Activated CD4-positive, alpha-beta T cell treated with anti-CD3 and anti-CD28 coated beads, Interleukin-2, amount 10 ng/mL, durations not matched to agents 24 days and 14 days (primary cell): ENCODE results near the gene CLEC17A. TPM values are rescaled to one million over a fixed set of nuclear protein-coding genes. Genes with fewer than 3 reads are reported as not detected.

ENCODE experiments used
- DNase-seq: peaks from one replicate; pipeline ENCODE4 v3.0.0; 2022
- H3K27ac Mint-ChIP-seq: one replicate; pipeline ENCODE4 v1.8.0; 2022; ENCODE audit warnings: mild to moderate bottlenecking, mixed read lengths
- H3K27me3 Mint-ChIP-seq: one replicate; pipeline ENCODE4 v1.8.0; 2022; ENCODE audit warnings: mixed read lengths
- H3K36me3 Mint-ChIP-seq: one replicate; pipeline ENCODE4 v1.8.0; 2022; ENCODE audit warnings: low read depth, mild to moderate bottlenecking, mixed read lengths
- H3K4me1 Mint-ChIP-seq: one replicate; pipeline ENCODE4 v1.8.0; 2021; ENCODE audit warnings: mixed read lengths
- H3K4me3 Mint-ChIP-seq: one replicate; pipeline ENCODE4 v1.8.0; 2022; ENCODE audit warnings: mild to moderate bottlenecking, moderate library complexity, mixed read lengths
- H3K9me3 Mint-ChIP-seq: one replicate; pipeline ENCODE4 v1.8.0; 2021; ENCODE audit warnings: mixed read lengths
- intact Hi-C: fragments of 100-400 bp; cut with micrococcal nuclease; formaldehyde crosslinking; loops from one replicate; pipeline ENCODE4 v1.15.1; 2023
- total RNA-seq: library from RNA; stranded (reverse); gene quantifications from 2 replicates; pipeline ENCODE4 v1.2.3, GENCODE V29; 2022

The CLEC17A gene
- total RNA-seq, 1 donor from 2014 or later = not detected

- Mint-ChIP-seq H3K27me3 (no peaks in the 10 kb centered on the region), H3K4me1 (peaks cover 31% of the 10 kb centered on the region), H3K27ac (no peak overlapping the region), H3K36me3 (peaks cover 14% of the 10 kb centered on the region), H3K4me3 (no peak overlapping the region), H3K9me3 (no peaks in the 10 kb centered on the region)
- intact Hi-C loops = no loop called here
- no peak for DNase-seq
These were observed 29.6 kb upstream of the CLEC17A start for GRCh38 chr19:14553042-14553938.

GRCh38 chr19:14553939-14554243 is 29.0 kb upstream of the CLEC17A start:
- no peak overlapping the region for H3K4me3 Mint-ChIP-seq
- no peaks in the 10 kb centered on the region for H3K27me3 Mint-ChIP-seq
- H3K4me1 Mint-ChIP-seq = peaks cover 31% of the 10 kb centered on the region
- no peaks in the 10 kb centered on the region for H3K9me3 Mint-ChIP-seq
- intact Hi-C loops = no loop called here
- peaks cover 10% of the 10 kb centered on the region for H3K36me3 Mint-ChIP-seq
- no peak overlapping the region for H3K27ac Mint-ChIP-seq
- no peak for DNase-seq

- Mint-ChIP-seq H3K9me3 (no peaks in the 10 kb centered on the region), H3K27ac (no peak overlapping the region), H3K4me1 (peaks cover 31% of the 10 kb centered on the region), H3K4me3 (no peak overlapping the region), H3K27me3 (no peaks in the 10 kb centered on the region), H3K36me3 (peaks cover 10% of the 10 kb centered on the region)
- no peak for DNase-seq
- intact Hi-C loops = no loop called here
These were observed 28.5 kb upstream of the CLEC17A start for GRCh38 chr19:14554382-14554812.

GRCh38 chr19:14555918-14556661 is 26.8 kb upstream of the CLEC17A start:
- no peak for DNase-seq
- H3K4me1 Mint-ChIP-seq = peaks cover 24% of the 10 kb centered on the region
- intact Hi-C loops = no loop called here

GRCh38 chr19:14556662-14557188 is 26.2 kb upstream of the CLEC17A start:
- Mint-ChIP-seq H3K27me3 (no peaks in the 10 kb centered on the region), H3K9me3 (no peaks in the 10 kb centered on the region), H3K4me3 (peak overlapping the region; percentile 34), H3K36me3 (peaks cover 3% of the 10 kb centered on the region), H3K27ac (no peak overlapping the region), H3K4me1 (peaks cover 22% of the 10 kb centered on the region)
- peak; percentile 90 for DNase-seq
- intact Hi-C loops = no loop called here

More at GRCh38 chr19:14555918-14556661, 26.8 kb upstream of the CLEC17A start:
- H3K36me3 Mint-ChIP-seq = peaks cover 3% of the 10 kb centered on the region
- no peaks in the 10 kb centered on the region for H3K9me3 Mint-ChIP-seq
- H3K27ac Mint-ChIP-seq = no peak overlapping the region
- H3K4me3 Mint-ChIP-seq = no peak overlapping the region
- no peaks in the 10 kb centered on the region for H3K27me3 Mint-ChIP-seq

- Mint-ChIP-seq H3K36me3 (peaks cover 7% of the 10 kb centered on the region), H3K27ac (no peak overlapping the region), H3K4me1 (peaks cover 19% of the 10 kb centered on the region), H3K4me3 (no peak overlapping the region), H3K27me3 (no peaks in the 10 kb centered on the region), H3K9me3 (no peaks in the 10 kb centered on the region)
- intact Hi-C loops = no loop called here
- no peak for DNase-seq
These were observed 24.4 kb upstream of the CLEC17A start for GRCh38 chr19:14558370-14559066.

- no peak overlapping the region for H3K4me3 Mint-ChIP-seq
These were observed 22.7 kb upstream of the CLEC17A start for GRCh38 chr19:14559916-14560775.

GRCh38 chr19:14560776-14561108 is 22.1 kb upstream of the CLEC17A start:
- no peaks in the 10 kb centered on the region for H3K27me3 Mint-ChIP-seq
- peak overlapping the region; percentile 34 for H3K27ac Mint-ChIP-seq
- intact Hi-C loops = no loop called here

More at GRCh38 chr19:14559916-14560775, 22.7 kb upstream of the CLEC17A start:
- intact Hi-C loops = no loop called here
- Mint-ChIP-seq H3K27me3 (no peaks in the 10 kb centered on the region), H3K36me3 (peaks cover 9% of the 10 kb centered on the region), H3K4me1 (peaks cover 17% of the 10 kb centered on the region), H3K27ac (peak overlapping the region; percentile 34), H3K9me3 (no peaks in the 10 kb centered on the region)
- no peak for DNase-seq

GRCh38 chr19:14561249-14561648 is 21.6 kb upstream of the CLEC17A start:
- H3K4me3 Mint-ChIP-seq = no peak overlapping the region
- peaks cover 10% of the 10 kb centered on the region for H3K36me3 Mint-ChIP-seq

More at GRCh38 chr19:14560776-14561108, 22.1 kb upstream of the CLEC17A start:
- H3K36me3 Mint-ChIP-seq = peaks cover 9% of the 10 kb centered on the region
- H3K4me3 Mint-ChIP-seq = no peak overlapping the region
- no peak for DNase-seq
- H3K4me1 Mint-ChIP-seq = peaks cover 16% of the 10 kb centered on the region
- H3K9me3 Mint-ChIP-seq = no peaks in the 10 kb centered on the region

GRCh38 chr19:14561847-14562351 is 21.0 kb upstream of the CLEC17A start:
- Mint-ChIP-seq H3K4me3 (no peak overlapping the region), H3K27ac (no peak overlapping the region), H3K4me1 (peaks cover 5% of the 10 kb centered on the region), H3K36me3 (peaks cover 10% of the 10 kb centered on the region), H3K9me3 (no peaks in the 10 kb centered on the region), H3K27me3 (no peaks in the 10 kb centered on the region)
- intact Hi-C loops = no loop called here
- DNase-seq = no peak

More at GRCh38 chr19:14561249-14561648, 21.6 kb upstream of the CLEC17A start:
- H3K4me1 Mint-ChIP-seq = peaks cover 11% of the 10 kb centered on the region
- no peaks in the 10 kb centered on the region for H3K27me3 Mint-ChIP-seq
- no peak overlapping the region for H3K27ac Mint-ChIP-seq
- H3K9me3 Mint-ChIP-seq = no peaks in the 10 kb centered on the region
- intact Hi-C loops = no loop called here
- no peak for DNase-seq

GRCh38 chr19:14562660-14563589 is 20.0 kb upstream of the CLEC17A start:
- H3K4me1 Mint-ChIP-seq = peaks cover 5% of the 10 kb centered on the region

GRCh38 chr19:14563590-14563926 is 19.3 kb upstream of the CLEC17A start:
- intact Hi-C loops = no loop called here
- H3K4me1 Mint-ChIP-seq = peaks cover 8% of the 10 kb centered on the region
- no peaks in the 10 kb centered on the region for H3K9me3 Mint-ChIP-seq
- peaks cover 22% of the 10 kb centered on the region for H3K36me3 Mint-ChIP-seq
- H3K27me3 Mint-ChIP-seq = no peaks in the 10 kb centered on the region
- H3K4me3 Mint-ChIP-seq = no peak overlapping the region
- DNase-seq = no peak
- no peak overlapping the region for H3K27ac Mint-ChIP-seq

More at GRCh38 chr19:14562660-14563589, 20.0 kb upstream of the CLEC17A start:
- Mint-ChIP-seq H3K27ac (no peak overlapping the region), H3K4me3 (no peak overlapping the region), H3K9me3 (no peaks in the 10 kb centered on the region), H3K27me3 (no peaks in the 10 kb centered on the region), H3K36me3 (peaks cover 18% of the 10 kb centered on the region)
- DNase-seq = no peak
- intact Hi-C loops = no loop called here
